Measurements from ENCODE around the gene AHI1. TPM values are rescaled to one million over a fixed set of nuclear protein-coding genes. Genes with fewer than 3 reads are reported as not detected.

The AHI1 gene
- polyA plus RNA-seq, 3 donors = 49.8 to 58.4 (median 53.7) TPM

- DNase-seq (ENCODE audit: low read depth in 3 of 3, low spot score in 2 of 3) = no peak
These were observed 260.8 kb downstream of the AHI1 start for GRCh38 chr6:135236732-135237131.

DNA sequence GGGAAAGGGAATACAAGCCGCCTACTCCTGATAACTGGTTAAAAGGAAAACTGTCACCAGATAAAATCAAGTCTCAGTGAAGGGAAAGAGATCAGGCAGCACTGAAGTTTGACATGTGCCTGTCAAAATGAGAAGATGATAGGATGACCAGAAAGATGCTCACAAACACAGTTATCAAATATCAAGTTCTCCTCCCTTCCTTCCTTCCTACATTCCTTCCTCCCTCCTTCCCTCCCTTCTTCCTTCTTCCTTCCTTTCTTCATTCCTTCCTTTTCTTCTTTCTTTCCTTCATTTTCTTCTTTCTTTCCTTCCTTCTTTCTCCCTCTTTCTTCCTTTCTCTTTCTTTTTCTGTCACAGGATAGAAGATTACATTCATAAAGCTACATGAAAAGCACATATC lies 261.2 kb downstream of the AHI1 start:
- no peak for DNase-seq (ENCODE audit: low read depth in 3 of 3, low spot score in 2 of 3)

- DNase-seq (ENCODE audit: low read depth in 3 of 3, low spot score in 2 of 3) = no peak
These were observed 261.8 kb downstream of the AHI1 start for GRCh38 chr6:135235716-135236115.

GRCh38 chr6:135234492-135234780 lies 263.1 kb downstream of the AHI1 start:
- no peak for DNase-seq (ENCODE audit: low read depth in 3 of 3, low spot score in 2 of 3)

DNA sequence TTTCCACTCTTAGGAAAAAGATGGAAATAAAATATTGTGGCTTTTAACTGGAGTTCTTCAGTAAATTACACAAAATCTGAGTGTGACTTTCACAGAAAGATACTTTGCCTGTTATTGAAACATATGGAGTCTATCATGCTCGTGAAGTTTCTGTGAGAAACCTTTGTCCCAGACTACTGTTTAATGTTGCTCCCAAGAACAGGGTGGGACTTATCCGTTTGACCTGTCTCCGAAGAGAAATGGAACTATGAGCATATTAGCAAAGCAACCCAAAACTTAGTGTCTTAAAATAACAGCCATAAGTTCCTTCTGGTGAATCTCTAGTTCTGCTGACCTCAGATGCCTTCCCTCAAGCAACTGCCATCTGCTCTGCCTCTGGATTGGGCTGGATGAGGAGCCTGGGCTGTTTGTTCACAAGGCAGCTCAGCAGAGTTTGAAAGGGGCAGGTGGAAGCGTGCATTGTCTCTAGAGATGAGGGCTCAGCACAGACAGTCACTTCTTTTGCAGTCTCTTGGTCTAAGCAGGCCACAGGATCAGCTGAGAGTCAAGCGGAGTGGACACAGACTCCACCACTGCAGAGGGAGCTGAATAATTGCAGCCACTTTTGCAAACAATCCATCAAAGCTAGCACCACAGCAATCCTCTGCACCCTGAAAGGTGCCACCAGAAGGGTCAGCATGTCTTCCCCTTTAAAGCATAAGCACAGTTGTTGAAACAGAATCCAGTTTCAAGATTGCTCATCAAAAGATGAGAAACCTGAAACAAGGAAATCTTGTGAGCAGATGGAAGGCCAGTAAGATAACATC lies 263.7 kb downstream of the AHI1 start:
- no peak for DNase-seq (ENCODE audit: low read depth in 3 of 3, low spot score in 2 of 3)
